NB4 (cell line): ENCODE measurements around the gene C6orf118.
A peak's percentile ranks its signal among the peaks of the same experiment; 100 is the strongest.

ENCODE experiments used
- DNase-seq: peaks from one replicate; pipeline ENCODE4 v3.0.0; 2010; ENCODE audit warnings: low read depth
- H3K4me3 ChIP-seq: one replicate; pipeline ENCODE4 v1.5.1; 2011; ENCODE audit warnings: mild to moderate bottlenecking, low read depth, low read length, moderate library complexity
- CTCF ChIP-seq: IDR thresholded peaks from one replicate; pipeline ENCODE4 v1.5.1; 2012; ENCODE audit warnings: low read depth, low read length
- MAX ChIP-seq: IDR thresholded peaks from 2 replicates; pipeline ENCODE4 v1.6.1; 2011; ENCODE audit warnings: low read depth, low read length
- MYC ChIP-seq: IDR thresholded peaks from 2 replicates; pipeline ENCODE4 v1.6.1; 2011; ENCODE audit warnings: low read depth, low read length
- POLR2A ChIP-seq: IDR thresholded peaks from 2 replicates; pipeline ENCODE4 v1.6.1; 2011; ENCODE audit warnings: mild to moderate bottlenecking; ENCODE audit not compliant: insufficient read length; ENCODE audit errors: extremely low read depth

Gene C6orf118

GRCh38 chr6:165243801-165244200 is 65.6 kb downstream of the C6orf118 start:
- TF ChIP-seq POLR2A (no peak), MAX (no peak), MYC (no peak), CTCF (no peak)
- H3K4me3 ChIP-seq = no peak overlapping the region
- no peak for DNase-seq

- DNase-seq = no peak
- no peak for TF ChIP-seq CTCF
- no peak for TF ChIP-seq POLR2A
- no peak for TF ChIP-seq MAX
- TF ChIP-seq MYC = no peak
- no peak overlapping the region for H3K4me3 ChIP-seq
These were observed 73.1 kb downstream of the C6orf118 start for GRCh38 chr6:165236326-165236725.

- H3K4me3 ChIP-seq = no peak overlapping the region
- no peak for DNase-seq
- TF ChIP-seq MAX = no peak
- TF ChIP-seq MYC = no peak
- no peak for TF ChIP-seq POLR2A
- no peak for TF ChIP-seq CTCF
These were observed 76.5 kb downstream of the C6orf118 start for GRCh38 chr6:165232731-165233488.

- TF ChIP-seq CTCF (peak; percentile 42), POLR2A (no peak)
- DNase-seq = peak; percentile 76
- no peak overlapping the region for H3K4me3 ChIP-seq
These were observed 77.5 kb downstream of the C6orf118 start for GRCh38 chr6:165231581-165232561.

GRCh38 chr6:165231177-165231576 is 78.2 kb downstream of the C6orf118 start:
- H3K4me3 ChIP-seq = no peak overlapping the region
- no peak for TF ChIP-seq MYC
- no peak for TF ChIP-seq MAX
- TF ChIP-seq POLR2A = no peak
- TF ChIP-seq CTCF = no peak

More at GRCh38 chr6:165231177-165231576, 78.2 kb downstream of the C6orf118 start:
- DNase-seq = no peak
